HG02763 (cell line): Measurements from ENCODE around the gene AQR.

ENCODE experiments used
- ATAC-seq: cut with Tn5 transposase; IDR thresholded peaks from one replicate; pipeline ENCODE4 v1.9.1; 2021; ENCODE audit warnings: mild to moderate bottlenecking, moderate library complexity; ENCODE audit not compliant: unreplicated experiment

AQR gene

DNA sequence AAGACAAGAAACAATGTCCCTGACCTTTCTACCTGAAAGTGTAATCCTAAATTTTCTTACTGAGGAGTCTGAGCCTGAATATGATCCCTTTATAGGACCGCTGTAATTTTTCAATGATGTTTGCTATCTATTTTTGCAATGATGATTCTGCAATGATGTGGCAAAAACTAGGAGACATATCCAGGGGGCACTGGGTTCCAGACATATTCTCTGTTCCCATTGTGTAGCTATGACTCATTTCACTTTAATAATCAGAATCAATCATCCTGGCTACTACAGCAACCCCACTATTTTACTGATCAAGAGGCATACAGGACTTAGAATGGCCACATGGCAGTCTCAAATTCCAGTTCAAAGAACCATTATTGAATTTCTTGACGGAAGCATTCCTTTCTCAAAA lies 85.9 kb downstream of the AQR start:
- ATAC-seq = no peak

GRCh38 chr15:34883042-34883441 lies 86.5 kb downstream of the AQR start:
- no peak for ATAC-seq

DNA sequence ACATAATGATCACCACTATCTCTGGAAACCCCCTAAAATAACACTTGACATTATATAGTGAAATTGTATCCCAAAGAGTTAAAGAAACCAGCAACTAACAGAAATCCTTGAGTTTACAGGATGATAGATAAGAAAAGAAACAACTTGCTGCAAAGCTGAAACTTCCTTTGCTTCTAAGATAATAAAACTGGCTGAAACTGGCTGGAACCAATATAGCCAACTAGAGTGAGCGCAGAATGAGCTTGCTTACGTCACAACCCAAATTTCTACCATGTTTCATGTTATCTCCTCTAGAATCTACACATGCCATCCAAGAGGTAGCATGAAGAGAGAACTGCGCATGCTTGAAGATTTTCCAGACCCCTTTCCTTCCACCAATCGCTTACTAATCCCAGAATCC lies 90.4 kb downstream of the AQR start:
- no peak for ATAC-seq

GRCh38 chr15:34876640-34877039 lies 92.9 kb downstream of the AQR start:
- no peak for ATAC-seq

GRCh38 chr15:34869110-34869509 lies 100.4 kb downstream of the AQR start:
- ATAC-seq = no peak

DNA sequence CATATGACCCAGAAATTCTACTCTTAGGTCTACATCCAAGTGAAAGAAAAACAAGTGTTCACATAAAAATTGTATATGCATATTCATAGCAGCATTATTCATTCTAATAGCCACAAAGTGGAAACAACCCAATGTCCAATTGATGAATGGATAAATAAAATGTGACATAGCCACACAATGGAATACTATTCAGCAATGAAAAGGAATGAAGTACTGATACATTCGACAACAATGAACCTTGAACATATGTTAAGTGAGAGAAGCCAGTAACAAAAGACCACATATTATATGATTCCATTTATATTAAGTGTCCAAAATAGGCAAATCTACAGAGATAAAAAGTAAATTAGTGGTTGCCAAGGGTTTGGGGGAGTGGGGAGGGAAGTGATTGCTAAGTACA lies 104.0 kb downstream of the AQR start:
- ATAC-seq = no peak

- ATAC-seq = no peak
Measured at GRCh38 chr15:34861214-34861613, 108.3 kb downstream of the AQR start.

GRCh38 chr15:34855893-34856292 lies 113.6 kb downstream of the AQR start:
- ATAC-seq = no peak

DNA sequence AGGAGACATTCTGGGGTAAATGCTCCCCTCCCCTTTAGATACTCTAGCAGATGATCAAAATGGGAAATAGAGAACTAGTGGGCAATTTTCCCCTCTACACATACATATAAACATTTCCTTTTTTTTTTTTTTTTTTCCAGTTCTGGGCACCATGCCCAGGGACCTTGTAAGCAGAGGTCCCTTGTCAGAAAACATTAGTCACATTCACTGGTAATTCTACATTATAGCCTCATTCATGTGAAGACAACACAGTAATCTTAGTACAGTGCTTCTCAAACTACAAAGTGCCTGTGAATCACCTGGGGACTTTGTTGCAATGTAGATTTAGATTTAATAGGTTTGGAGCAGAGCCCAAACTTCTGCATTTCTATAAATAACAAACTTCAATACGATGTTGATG lies 114.1 kb downstream of the AQR start:
- no peak for ATAC-seq

DNA sequence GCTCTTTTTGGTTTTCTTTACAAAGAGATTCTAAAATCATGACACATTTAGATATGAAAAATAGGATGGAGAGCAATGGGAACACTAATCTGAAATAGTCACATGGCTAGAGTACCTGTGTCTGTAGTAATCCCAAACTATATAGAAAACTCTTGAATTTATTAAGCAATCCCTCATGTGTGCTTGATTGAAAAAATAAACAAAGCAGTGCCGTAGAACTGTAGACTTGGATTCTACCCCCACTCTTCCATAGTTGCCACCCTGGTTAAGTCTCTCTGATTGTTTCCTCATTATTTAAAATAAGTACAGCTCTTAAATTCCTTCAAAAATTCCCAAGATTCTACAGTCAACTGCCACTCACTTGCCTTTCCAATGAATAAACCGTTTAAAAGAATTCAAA lies 115.3 kb downstream of the AQR start:
- no peak for ATAC-seq

DNA sequence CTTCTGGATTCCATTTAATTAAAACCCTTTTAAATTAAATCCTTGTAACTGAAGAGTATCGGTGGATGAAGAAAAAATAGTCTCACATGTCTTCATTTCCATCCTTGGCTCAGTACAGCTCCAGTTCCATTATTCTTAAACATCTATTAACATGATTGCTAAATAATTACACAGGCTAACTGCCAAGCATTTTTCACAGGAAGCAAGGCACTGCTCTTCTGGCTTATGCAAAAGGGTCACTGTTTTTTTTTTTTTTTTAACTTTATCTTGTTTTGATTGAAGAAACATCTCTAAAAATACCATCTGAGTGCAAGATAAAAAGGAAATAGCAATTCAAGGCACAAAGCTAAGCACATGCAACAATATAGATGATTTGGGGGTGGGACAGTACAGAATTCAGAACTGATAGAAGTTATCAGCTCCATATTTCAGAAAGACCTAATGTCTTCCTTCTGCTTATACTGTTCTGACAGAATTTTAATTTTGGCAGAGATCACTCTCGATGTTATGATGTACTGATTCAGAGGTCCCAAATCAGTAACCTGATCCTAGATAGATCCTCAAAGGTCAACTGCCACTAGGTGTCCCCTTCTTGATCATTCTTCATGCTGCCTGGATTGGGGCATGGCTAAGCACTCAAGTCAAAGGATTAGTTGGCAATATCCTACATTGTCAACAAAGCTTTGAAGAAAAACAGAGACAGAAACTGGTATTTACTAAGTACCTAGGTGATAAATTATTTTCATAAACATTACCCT lies 116.4 kb downstream of the AQR start:
- no peak for ATAC-seq

DNA sequence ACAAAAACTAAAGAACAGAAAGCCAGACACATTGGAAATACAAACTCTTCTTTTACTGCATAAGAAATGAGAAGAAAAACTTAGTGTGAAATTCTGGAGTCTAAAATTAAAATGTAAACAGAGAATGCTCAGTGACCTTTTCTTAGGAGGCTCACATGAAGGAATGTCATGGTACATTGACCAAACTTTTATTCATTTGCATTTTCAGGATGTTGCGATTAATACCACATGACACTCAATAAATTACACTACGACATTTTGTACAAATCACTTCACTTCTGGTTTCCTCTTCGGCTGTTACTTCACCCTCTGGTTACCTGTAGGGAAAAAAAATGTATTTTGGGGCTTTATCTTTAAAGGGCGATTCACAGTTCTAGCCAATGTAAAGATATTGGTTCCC lies 117.8 kb downstream of the AQR start:
- no peak for ATAC-seq

DNA sequence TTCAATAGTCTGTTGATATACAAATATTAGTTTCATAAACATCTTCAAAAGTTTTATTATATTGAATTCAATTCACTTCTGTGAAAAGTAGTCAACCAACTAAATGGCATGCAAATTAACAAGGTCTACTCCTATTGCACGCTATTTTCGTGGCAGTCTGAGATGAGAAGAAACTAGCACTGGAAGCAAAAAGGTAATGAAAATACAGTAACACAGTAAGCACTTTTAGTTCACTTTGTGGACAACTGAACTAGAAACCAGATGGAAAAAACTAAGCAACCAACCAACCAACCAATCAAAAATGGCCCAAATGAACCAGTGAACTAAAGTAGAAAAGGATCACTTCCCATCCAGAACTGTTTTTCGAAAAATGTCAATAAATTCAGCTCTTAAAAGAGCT lies 118.5 kb downstream of the AQR start:
- no peak for ATAC-seq

DNA sequence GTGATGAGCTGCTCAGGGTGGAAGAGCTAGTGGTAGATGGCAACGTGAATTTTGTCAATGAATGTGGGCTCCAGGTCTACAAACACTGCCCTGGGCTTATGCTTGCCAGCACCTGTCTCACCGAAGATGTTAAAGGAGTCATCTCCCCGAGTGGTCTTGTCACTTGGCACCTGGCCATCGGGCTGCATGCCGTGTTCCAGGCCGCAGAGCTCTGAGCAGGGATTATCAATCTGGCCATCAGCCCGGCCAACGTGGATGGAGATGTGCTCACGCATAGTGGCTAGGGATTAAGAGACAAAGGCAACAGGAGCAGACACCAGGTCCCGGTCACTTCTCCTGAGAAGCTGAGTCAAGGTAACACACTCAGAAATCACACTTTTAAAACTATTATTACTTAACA lies 119.4 kb downstream of the AQR start:
- no peak for ATAC-seq

- ATAC-seq = no peak
Measured at GRCh38 chr15:34849364-34849959, 120.1 kb downstream of the AQR start.

DNA sequence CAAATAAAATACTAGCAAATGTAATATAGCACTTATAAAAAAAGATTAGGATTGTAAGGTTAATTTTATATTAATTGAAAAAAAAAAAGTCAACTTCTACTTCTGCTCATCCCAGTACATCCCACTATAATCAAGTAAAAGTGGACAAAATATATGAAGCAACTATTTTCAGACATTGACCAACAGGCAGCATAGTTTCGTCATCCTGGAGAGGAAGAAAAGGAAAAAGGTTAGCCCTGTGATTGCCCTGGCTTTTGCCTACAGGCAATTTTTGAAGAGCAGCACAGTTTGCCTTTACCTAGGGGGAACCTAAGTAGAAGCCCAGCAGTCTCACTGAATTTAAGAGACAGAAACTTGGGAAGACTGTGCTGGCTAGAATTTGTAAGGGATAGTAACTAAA lies 121.9 kb downstream of the AQR start:
- ATAC-seq = no peak

- ATAC-seq = no peak
Measured at GRCh38 chr15:34841262-34841725, 128.2 kb downstream of the AQR start.

DNA sequence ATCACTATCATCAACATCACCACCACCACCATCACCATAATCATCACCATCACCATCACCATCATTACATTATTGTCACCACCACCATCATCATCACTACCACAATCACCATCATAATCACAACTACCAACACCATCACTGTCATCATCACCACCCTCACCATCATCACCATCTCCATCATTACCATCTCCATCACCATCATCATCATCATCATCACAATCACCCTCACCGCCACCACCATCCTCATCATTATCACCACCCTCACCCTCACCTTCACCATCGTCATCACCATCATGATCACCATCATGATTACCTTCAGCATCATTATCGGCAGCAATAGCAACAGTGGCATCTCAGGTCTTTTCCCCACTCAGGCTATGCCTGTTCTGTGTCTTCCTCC lies 131.3 kb downstream of the AQR start:
- no peak for ATAC-seq

- ATAC-seq = no peak
Measured at GRCh38 chr15:34837246-34838016, 132.1 kb downstream of the AQR start.

- ATAC-seq = no peak
Measured at GRCh38 chr15:34828145-34828911, 141.2 kb downstream of the AQR start.

DNA sequence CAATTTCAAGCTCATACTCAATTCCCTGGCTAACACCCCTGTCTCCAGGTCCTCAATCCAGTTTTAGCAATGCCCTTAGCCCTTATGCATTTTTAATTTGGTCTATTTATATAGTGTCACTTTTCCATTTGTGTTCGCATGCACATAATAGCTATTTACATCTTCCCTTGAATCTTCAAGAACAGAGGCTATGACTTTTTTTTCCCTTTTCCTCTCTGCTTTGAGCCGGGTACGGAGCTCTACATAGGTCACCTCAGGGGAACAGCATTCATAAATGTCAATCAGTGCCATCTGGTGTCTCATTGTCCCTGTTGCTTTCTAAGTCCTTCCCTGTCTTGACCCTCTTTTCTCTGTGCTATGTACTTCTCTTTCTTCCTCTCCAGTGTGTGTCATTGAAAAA lies 147.7 kb downstream of the AQR start:
- ATAC-seq = no peak
